AG09309 (cell line): Measurements from ENCODE around the gene MYMK.

Experiments used
- DNase-seq: peaks from one replicate; pipeline ENCODE4 v3.0.0-alpha.2; 2010; ENCODE audit warnings: low read depth
- H3K4me3 ChIP-seq: 2 replicates; pipeline ENCODE4 v1.5.1; 2011; ENCODE audit warnings: mild to moderate bottlenecking, low read depth, low read length, moderate library complexity; ENCODE audit not compliant: control insufficient read depth
- CTCF ChIP-seq: IDR thresholded peaks from 2 replicates; pipeline ENCODE4 v1.5.1; 2011; ENCODE audit warnings: mild to moderate bottlenecking, low read depth, low read length, inconsistent platforms; ENCODE audit not compliant: insufficient read depth, control insufficient read depth; ENCODE audit errors: missing control alignments

MYMK gene

GRCh38 chr9:133525677-133526076, 918 bp upstream of the MYMK start:
- no peak for DNase-seq
- no peak for TF ChIP-seq CTCF
- H3K4me3 ChIP-seq: no peak overlapping the region

- TF ChIP-seq CTCF: no peak
- H3K4me3 ChIP-seq: no peak overlapping the region
- DNase-seq: no peak
These were observed 613 bp downstream of the MYMK start for GRCh38 chr9:133524146-133524545.

GRCh38 chr9:133523106-133523505, 1.7 kb downstream of the MYMK start:
- no peak for TF ChIP-seq CTCF
- no peak overlapping the region for H3K4me3 ChIP-seq
- DNase-seq: no peak

DNA sequence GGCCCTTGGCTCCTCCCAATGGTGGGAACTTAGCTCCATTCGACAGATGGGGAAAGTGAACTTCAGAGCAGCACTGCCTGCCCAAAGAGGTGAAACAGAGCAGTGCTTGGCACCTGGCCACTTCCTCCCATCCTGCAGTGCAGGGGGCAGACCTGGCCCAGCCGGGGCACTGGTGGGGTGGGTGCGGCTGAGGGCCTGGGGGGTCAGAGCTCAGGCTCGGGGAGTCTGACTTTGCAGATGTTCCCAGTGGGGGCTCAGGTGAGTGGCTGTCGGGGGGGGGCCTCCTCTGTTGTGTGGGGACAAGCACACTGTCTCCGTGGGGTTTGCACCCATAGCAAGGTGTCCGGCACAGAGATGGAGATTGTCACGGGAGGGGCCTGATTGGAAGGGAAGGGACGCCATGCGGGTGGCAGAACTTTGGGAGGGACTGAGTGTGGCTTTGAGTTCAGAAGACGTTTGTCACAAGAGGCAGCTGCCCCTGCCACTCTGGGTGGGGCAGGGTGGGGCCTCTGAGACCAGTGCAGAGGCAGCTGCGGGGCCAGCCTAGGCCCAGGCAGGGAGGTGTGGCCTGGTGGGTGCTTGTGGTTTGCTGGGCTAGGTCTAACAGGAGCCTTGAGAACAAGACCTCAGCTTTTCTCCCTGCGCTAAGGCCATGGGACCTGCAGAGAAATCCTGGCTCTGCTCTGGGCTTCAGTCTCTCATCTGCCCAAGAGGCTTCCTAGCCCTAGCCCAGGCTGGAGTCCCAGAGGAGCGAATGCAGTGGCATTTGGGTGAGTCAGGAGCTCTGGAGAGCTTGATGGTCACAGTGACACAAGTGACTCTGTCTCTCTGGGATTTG, 2.5 kb downstream of the MYMK start:
- no peak for DNase-seq
- H3K4me3 ChIP-seq: no peak overlapping the region
- TF ChIP-seq CTCF: no peak

- H3K4me3 ChIP-seq: no peak overlapping the region
- TF ChIP-seq CTCF: no peak
- no peak for DNase-seq
These were observed 3.4 kb downstream of the MYMK start for GRCh38 chr9:133521122-133522072.

- DNase-seq: no peak
- no peak for TF ChIP-seq CTCF
- no peak overlapping the region for H3K4me3 ChIP-seq
These were observed 4.5 kb downstream of the MYMK start for GRCh38 chr9:133520121-133520835.
